PC-3 (cell line): ENCODE measurements around the gene CPEB3.

Experiments
- EZH2 ChIP-seq: fragments of 300-600 bp; sonication (generic); IDR thresholded peaks from one replicate; pipeline ENCODE4 v1.6.1; 2017; ENCODE audit warnings: antibody characterized with exemption, mild to moderate bottlenecking, low read length; ENCODE audit not compliant: unreplicated experiment
- EZH2phosphoT487 ChIP-seq: fragments of 300-600 bp; sonication (generic); IDR thresholded peaks from 2 replicates; pipeline ENCODE4 v1.6.1; 2018; ENCODE audit warnings: mild to moderate bottlenecking, antibody characterized with exemption, low read length, borderline replicate concordance
- TF ChIP-seq, protein P1 (sequence below): fragments of 300-600 bp; sonication (generic); conservative IDR thresholded peaks from 2 replicates; pipeline ENCODE4 v1.5.1; 2017; ENCODE audit warnings: antibody characterized with exemption, low read depth, mild to moderate bottlenecking, low read length

DNA sequence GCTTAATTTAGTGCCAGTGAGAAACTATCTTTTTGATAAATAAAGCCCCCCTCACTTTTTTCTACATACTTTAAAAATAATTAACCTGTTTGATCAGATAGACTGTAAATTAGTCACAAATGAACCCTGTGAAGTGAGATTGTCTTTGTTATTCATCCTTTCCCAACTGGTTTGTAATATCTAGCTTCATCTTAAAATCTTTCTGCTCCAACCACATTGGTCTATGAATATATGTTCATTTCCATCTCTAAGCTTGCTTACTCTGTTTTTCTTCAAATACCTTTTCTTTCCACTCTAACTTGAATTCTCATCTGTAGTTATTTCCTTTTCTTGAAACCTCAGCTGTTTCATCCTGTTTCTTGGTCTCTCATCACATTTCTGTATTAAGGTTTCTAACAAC is 12.2 kb upstream of the CPEB3 start:
- TF ChIP-seq, protein P1, sequence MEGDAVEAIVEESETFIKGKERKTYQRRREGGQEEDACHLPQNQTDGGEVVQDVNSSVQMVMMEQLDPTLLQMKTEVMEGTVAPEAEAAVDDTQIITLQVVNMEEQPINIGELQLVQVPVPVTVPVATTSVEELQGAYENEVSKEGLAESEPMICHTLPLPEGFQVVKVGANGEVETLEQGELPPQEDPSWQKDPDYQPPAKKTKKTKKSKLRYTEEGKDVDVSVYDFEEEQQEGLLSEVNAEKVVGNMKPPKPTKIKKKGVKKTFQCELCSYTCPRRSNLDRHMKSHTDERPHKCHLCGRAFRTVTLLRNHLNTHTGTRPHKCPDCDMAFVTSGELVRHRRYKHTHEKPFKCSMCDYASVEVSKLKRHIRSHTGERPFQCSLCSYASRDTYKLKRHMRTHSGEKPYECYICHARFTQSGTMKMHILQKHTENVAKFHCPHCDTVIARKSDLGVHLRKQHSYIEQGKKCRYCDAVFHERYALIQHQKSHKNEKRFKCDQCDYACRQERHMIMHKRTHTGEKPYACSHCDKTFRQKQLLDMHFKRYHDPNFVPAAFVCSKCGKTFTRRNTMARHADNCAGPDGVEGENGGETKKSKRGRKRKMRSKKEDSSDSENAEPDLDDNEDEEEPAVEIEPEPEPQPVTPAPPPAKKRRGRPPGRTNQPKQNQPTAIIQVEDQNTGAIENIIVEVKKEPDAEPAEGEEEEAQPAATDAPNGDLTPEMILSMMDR: no peak
- TF ChIP-seq EZH2phosphoT487 (no peak), EZH2 (no peak)
